ENCODE data around the gene SERINC2.

SERINC2 gene

DNA sequence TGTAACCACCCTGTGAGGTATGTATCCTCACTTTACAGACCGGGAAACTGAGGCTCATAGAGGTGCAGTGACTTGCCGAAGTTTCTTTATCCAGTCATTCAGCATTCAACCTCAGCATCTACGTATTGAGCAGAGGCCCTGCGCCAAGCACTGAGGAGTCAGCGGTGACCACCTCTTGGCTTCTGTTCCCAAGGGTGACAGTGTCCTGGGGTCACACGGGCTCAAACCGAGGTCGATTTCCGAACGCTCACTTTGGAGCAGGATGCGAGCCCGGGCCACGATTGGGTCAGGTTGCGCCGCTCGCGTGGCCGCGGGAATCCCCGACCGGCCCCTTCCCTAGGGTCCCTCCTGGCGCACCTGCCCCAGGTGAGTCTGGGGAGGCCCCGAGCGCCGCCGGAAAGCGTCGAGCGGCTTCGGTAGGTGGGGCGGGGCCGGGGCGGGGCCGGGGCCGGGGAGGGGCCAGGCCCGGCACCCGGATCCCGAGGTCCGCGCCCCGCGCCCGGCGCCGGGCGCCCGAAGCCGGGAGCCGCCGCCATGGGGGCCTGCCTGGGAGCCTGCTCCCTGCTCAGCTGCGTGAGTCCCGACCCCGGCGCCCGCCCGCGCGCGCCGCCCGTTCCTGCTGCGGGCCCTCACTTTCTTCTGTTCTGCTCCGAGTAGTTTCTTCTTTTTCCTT is at the start of gene SERINC2:
Gene SERINC2 (plus strand): TSS at position 482 of the 673 bp plus-strand sequence. CDS start 53 bp downstream, at position 535.
- FAIRE-seq = no peak

DNA sequence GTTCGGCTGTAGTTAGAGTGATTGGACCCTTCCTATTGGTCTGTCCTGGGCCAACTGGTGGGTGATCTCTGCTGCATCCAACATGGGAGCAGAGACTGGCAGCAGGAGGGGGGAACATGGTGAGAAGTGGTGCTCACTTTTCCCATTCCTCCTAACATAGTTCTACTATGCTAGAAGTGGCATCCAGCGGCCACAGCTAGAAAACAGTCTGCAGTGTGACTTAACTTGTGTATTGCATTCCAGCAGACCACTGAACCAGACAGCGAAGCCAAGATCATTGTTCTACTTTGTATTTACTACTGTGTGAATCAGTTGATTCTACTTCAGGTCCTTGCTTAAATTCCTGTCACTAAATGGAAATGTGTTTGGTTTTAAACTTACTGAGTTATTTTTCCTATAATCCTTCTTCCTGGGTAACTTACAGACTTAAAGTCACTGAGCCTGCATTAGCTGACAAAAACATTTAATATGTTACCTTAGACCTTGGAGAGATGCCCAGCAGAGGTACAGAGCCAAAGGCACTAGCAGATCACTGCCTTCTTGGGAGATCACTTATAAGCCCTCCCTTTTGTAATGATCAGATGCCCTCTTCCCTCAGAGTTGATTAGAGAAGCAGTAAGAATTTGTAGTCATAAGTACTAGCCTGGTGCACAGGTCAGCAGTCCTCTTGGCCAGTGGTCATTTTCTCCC is 48.3 kb upstream of the SERINC2 start:
- no peak for FAIRE-seq

DNA sequence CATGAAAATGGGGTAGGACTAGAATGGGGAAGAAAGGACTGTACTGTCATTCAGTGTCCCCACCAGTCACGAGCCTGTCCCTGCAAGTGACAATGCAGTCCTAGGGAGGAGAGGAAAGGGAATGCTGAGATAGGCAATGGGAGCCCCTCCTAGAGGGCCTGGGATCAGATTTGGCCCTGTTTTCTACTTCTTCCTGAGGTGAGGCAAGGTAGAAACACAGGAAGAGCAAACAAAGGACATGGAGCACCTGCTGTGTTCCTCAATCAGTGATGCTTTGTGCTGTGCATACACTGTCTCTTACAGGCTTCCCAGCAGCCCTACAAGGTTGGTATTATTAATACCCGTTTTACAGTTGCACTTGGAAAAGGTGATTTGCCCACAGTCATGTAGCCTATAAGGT is 46.2 kb upstream of the SERINC2 start:
- no peak for FAIRE-seq

DNA sequence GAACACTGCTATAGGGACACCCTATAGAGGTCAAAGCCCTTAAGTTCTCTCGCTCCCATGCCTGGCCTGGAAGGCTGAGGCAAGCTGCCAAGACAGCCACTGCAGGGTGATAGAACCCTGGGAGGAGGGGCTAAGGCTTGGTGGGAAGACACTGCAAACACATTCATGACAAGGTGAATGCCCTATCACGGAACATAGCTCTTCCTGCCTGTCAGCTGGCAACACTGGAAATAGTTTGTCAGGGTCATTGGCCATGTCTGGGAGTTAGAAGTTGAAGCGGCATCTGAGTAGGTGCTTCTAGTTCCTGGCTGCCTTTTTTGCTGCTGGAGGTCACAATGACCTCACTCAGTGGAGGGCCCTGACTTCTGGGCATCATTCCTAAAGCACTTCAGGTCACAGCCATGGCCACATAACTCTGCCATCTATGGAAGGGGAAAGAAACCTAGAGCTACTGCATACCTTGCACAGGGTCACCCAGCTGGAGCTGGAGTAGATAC is 44.4 kb upstream of the SERINC2 start:
- FAIRE-seq = no peak

DNA sequence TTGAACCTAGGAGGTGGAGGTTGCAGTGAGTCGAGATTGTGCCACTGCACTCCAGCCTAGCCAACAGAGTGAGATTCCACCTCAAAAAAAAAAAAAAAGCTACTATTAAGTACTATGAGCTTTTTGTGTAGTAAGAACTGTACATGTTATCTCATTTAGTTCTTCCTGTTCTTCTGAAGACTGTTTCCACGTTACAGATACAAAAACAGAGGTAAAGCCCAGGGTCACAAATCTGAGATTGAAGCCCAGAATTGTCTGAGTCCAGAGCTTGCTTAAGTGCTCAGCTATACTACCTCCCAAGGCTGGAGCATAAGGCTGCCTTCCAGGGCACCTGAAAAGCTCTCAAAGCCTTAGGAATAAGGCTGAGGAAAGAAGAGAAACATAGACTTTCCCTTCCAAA is 43.0 kb upstream of the SERINC2 start:
- no peak for FAIRE-seq

DNA sequence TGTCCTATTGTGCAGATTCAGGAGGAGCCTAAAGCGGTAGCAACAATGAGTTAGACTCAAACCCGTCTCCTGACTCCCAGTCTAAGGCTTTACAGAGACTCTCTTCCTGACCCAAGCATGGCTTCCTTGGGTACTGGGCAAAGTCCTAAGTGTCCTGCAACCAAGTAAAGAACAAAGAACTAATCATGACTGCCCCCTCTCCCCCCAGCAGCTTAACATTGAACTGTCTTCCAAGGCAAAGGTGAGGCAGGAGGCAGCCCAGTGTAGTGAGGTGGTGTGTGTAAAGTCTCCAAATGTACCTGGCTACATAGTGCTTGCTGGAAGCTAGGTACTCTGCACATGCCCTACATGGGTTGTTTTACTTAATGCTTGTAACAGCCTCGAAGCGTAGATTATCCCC is 42.4 kb upstream of the SERINC2 start:
- no peak for FAIRE-seq

DNA sequence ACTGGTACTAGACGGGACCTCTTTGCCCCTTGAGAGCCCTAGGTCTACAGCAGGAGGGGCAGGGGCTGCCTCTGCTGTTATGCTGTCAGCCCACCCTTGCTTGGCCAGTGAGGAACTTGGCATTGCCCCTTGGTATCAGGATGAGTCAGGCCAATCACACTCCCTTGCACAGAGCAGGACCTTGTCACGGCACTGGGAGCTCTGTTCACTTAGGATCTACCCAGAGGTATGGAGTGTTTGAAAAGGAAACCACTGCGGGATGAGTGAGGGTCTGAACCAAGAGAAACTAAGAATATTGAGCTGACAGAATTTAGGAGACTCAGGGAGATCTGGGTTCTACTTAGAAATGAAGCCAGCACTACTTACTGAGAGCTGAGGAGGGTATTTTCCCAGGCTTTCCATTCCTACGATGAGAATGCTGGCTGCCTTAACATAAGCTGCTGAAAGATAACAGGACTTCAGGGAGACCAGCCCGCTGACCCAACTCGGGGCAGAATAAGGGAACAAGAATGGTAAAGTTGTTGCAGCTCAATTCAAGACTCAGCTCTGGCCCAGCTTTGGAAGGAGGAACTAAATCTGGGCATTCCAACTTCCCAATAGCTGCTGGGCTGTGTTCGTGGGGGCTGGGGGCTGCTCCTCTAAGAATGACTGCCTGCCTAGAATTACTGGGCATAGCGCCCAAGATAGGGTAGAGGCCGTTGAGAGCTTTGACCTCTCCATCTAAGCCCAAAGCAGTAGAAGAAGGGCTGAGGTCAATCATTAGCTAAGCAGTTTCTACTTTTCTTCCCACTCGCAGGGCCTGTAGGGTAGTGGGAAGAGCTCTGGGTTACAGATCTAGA is 41.7 kb upstream of the SERINC2 start:
- FAIRE-seq = no peak

DNA sequence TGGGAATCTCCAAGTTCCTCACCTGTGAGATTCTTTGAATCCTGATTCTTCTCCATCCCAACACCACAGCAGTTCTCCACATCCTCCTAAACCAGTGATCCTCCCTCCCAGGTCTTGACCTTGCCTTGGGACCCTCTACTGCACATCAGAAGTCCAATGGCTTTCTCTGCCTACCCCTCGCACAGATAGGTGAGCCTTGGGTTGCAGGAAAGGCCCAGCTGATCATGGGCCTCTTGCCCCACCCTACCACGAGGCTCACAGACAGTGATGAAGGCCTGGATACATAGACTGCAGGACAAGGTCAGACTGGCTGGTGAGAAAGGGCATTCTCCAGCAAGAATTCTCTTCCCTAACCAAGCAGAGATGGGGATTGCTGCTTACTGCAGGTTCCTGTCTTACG is 41.0 kb upstream of the SERINC2 start:
- FAIRE-seq = no peak

DNA sequence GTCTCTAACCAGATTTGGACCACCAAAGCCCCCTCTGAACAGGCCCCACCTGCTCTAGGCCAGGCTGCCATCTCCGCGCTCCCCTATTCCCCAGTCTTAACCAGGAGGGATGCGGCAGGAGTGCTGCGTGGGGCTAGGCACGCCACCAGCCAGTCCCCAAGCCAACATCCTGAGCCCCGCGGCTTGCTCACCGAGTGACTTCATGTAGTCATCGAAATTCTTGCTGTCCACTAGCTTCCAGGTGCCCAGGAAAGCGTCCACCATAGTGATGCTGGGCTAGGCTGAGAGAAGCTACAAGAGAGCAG is 40.3 kb upstream of the SERINC2 start:
- no peak for FAIRE-seq

DNA sequence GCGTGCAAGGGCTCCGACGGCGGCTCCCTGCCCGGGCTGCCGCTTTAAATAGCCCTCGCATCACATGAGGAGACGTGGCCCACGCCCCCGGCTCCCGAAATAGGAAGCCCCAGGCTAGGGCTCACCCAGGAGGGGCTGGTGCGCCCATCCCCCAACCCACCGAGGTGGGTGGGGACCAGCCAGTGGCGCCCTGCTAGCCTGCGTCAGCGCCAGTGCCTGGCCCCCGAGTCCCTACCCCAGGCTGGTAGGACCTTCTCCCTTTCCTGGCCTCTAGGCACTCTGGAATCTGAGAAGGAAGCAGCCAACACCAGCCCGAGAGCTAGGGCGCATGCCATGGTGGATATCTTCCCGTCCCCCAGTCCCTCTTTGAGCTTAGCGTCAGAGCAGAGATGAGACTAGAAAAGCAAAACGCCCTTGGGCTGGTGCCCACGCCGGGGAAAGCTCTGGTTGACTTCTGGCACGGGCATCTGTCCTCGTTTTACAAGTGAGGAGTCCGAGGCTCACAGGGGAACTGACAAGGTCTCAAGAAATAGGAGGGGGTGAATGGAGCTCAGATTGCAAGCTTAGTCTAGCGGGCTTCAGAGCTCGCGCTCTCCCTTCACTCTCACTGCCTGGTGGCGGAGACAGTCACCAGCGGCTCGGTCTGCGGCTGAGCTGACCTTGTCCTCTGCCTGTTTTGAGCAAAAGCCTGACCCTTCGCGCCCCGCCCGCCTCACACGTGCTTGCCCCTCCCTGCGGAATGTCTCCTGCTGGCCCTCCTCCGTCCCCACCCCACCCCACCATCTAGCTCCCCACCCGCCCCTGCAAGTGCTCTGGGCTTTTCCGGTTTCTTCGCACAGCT is 39.7 kb upstream of the SERINC2 start, which contains the start of gene FABP3:
Gene FABP3 (minus strand): TSS at position 21 of the 841 bp plus-strand sequence. CDS start 62 bp downstream, outside the sequence.
- FAIRE-seq = no peak

DNA sequence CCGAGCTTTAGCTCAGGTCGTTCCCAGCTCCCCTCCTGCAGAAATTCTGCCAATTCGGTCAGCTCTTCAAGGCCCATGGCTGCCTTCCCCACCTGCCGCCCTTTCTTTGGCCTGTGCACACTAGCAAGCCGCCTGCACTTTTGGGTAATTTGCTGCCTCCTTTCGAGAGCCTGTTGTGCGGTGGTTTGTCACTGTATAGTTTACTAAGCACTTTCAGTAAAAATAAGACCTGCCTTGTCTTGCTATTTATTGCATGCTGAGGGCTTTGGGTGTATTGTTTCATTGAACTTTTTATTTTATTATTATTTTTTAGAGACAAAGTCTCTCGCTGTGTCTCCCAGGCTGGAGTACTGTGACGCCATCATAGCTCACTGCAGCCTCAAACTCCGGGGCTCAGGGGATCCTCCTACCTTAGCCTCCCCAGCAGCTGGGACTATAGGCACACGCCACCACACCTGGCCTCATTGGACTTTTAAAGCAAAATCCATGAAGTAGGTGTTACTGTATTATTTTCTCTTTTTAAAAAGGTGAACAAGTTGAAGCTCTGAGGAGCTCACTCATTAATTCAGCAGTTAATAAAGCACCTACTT is 39.0 kb upstream of the SERINC2 start:
- no peak for FAIRE-seq

DNA sequence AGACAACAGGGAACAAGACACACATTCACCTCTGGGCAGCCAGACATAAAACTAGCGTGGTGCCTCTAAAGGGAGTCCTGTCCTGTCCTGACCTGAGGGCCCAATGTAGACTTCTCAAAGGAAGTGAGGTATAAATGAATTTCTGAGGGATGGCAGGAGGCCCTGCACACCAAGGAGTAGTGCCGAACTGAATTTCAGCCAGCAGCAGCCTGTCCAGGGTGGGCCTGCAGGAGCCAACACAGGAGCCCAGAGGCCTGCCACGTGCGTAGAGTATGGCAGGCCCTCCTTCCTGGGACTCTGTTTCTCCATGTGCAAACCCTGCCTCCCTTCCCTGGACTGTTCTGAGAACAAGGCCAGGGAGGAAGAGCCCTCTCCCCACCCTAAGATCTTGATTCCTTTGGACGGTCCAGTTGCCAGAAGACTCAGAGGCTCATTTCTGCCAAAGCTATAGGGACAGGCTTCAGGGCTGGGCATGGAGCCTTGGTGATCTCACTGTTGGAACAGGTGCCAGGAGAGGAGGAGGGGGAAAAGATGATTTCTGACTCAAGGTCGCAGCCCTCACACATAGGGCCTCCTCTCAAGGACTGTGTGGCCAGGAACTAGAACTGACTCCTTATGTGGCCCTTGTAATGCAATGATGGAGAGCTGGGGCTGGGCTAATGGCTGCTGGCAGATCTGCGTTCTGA is 38.4 kb upstream of the SERINC2 start:
- no peak for FAIRE-seq

DNA sequence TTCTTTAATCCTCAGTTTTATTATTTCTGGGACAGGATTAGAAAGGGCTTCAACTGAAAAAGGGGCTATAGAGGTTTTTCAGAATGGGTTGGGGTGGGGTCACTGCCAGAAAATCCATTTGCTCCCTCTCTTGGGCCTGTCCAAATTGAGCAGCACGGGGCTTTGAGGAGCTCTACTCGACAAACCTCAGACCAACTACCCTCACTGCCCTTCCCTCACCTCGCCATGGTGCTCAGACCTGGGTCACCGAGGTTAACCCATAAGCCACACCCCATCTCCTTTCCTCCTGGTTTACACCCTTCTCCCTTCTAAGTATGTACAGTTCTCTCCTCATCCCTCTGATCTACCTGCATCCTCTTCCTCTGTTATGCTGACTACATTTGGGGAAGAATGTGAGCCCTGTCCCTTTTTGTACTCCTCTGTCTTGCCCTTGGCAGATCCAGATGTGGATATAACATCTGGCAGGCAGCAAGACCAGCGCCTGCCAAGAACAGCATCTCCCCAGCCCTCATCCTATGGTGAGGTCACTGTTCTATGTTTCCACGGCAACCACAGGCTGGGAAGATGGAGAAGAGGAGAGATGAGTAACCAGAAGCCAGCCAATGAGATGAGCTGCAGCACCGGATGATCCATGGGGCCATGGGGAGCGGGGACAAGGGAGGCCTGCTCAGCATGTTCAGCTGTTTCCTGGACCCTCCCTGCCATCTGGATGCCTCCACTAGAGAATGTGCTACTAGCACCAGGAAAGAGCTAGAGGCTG is 36.5 kb upstream of the SERINC2 start:
- FAIRE-seq = no peak

DNA sequence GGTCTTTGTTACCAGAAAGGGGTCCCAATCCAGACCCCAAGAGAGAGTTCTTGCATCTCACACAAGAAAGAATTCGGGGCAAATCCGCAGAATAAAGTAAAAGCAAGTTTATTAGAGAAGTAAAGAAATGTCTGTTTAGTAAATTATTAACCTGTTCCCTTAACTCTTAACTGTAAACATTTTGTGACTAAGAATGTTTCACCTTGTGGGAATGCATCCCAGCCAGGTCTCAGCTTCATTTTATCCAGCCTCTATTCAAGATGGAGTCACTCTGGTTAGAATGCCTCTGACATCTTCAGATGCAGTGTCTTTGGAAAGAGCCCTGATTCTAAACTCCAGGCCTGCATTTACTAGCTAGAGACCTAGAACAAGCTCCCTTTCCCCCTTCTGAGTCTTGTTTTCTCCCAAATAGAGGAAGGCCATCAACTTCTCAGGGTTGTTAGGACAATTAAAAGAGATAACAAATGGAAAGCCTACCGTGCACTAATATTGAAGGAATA is 35.6 kb upstream of the SERINC2 start:
- FAIRE-seq = no peak

DNA sequence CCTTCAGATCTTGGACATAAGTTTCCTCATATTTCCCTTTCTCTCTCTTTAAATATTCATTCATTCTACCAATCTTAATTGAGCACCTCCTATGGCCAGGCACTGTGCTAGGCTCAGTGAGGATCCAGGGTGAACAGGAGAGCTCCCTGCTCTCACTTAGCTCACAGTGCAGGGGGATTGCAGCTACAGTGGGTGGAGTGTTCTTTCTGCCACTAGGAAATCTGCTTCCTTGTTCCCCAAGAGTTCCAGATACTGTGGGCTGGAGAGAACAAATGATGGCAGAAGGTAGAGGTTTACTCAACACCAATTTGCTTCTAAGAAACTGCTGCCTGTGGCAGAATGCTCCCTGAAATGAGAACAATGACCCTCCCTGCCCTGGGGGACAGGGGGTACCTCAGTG is 35.0 kb upstream of the SERINC2 start:
- FAIRE-seq = no peak

DNA sequence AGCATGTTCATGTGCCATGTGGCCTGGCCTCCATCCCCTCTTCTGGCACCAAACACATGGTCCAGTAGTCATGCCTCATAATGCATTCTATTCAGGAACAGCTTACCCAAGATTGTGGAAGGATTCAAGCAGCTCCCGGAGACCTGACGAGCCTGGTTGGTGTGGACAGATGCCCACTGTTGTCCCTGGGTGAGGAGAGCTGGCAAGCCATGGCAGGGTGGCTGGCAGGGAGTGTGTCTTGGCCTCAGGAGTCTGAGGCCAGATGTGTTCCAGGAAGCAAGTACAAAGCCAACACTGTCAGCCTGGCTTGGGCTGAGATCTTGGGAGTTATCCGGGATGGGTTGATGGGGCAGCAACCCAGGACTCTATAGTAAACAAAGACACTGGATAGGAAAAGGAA is 32.8 kb upstream of the SERINC2 start:
- no peak for FAIRE-seq

DNA sequence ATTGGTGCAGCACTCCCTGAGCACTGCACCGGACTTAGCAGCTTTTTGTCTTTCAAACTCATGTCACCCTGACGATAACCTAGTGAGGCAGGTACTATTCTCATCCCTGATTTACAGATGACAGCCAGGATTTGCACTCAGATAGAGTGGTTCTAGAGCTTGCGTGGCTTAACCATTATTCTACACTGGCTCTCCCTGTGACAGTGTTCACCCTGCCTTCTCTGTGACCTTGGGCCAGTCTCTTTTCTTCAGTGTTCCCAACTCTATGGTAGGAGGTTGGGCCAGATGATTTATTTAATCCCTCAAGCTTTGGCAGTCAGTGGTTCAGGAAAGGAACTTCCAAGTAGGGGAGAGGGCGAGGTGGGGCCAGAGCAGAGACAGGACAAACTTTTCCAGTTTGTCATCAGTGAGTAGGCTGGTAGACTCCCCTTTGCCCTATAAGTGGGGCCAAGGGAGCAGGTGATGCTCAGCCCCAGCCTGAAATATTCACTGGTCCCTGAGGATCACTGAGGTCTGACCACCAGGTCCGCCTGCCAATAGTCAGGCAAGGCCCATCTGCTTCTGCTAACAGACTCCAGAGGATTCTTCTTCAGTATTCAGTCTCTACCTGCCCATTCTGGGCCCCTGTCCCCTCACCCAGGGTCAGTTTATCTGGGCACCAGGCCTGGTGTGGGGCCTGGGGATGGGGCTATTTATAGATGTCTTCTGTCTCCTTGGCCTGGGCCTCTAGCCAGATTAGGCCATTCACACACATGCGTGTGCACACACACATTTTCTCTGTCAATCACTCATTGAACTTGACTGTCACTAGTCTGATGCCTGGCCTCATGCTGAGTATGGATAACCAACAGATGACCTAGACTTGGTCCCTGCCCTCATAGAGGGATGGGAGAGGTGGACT is 31.4 kb upstream of the SERINC2 start:
- FAIRE-seq = no peak

DNA sequence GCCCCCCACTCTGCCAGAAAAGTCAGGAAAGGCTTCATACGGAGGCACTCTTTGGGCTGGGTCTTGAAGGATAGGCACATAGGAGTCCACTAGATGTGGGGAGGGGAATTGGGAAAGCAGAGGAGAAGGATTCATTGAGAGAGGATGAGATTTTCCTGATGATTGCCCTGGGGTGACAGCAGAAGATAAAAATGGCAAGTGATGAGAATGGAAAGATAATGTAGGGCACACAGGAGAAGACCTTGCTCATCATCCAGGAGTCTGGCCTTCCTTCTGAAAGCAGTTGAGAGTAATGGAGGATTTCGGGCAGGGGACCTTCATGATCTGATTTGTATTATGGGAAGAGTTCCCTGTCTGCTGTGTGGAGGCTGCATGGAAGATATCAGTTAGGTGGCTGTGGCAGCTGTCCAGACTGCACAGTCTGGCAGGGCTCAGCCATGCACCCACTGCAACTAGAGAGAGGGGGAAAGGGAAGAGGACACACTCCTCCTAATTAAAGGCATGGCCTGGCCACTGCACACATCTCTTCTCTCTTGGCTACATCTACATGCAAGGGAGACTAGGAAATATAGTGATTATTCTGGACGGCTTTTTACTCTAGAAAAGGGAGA is 30.5 kb upstream of the SERINC2 start:
- no peak for FAIRE-seq

DNA sequence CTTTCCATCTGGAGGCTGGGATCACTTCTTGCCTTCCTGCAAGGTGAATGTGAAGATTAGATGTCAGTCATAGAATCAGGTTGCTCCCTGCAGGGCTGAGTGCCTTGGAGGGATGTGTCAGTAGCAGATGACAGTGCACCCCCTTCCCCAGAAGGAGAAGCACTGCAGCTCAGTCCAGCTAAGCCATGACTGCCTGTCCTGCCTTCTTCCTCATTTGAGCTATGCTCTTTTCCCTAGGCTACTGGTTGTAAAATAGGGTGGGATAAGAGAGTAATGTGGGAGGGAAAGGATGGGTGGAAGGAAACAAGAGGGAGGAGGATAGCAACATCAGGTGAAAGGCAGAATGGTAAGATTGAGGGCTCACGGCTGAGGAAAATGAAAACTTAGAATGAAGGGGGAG is 29.0 kb upstream of the SERINC2 start:
- no peak for FAIRE-seq

All from endometrium (tissue), 2 donors.